Stimulated activated CD4-positive, alpha-beta T cell treated with anti-CD3 and anti-CD28 coated beads, Interleukin-15, amount 100 ng/mL, for 1 hour (primary cell): ENCODE results near the gene PTGFR.

Source experiments
- DNase-seq, 2 donors: peaks; one replicate each; pipeline ENCODE4 v3.0.0-alpha.2; 2020; ENCODE audit warnings: low read depth in 1 of 2, low spot score in 1 of 2

PTGFR gene, protein sequence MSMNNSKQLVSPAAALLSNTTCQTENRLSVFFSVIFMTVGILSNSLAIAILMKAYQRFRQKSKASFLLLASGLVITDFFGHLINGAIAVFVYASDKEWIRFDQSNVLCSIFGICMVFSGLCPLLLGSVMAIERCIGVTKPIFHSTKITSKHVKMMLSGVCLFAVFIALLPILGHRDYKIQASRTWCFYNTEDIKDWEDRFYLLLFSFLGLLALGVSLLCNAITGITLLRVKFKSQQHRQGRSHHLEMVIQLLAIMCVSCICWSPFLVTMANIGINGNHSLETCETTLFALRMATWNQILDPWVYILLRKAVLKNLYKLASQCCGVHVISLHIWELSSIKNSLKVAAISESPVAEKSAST

DNA sequence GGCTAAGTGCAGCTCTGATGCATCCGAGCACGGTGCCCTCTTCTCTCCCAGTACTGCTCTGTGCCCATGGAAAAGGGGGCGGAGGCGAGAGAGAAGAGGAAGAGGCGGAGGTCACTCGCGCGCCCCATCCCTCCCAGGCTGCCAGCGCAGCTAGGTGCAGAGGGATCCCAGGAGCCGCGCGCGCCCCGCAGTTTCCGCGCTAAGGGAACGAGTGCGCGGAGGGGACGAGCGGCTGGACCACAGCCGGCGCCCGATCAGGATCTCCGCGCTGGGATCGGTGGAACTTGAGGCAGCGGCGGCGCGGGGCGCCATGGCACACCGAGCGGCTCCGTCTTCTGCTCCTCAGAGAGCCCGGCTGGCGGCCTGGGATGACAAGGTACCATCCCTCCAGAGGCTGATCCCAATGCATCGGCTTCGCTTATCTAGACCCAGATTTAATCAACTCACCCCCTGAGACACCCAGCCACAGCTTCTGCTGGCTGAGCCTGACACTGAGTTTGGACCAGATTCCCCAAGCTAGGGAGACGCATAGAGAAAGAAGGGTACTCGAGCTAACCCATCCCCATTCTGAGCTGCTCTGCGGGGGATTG lies at the start of gene PTGFR:
TSS of gene PTGFR (plus strand) at position 114 of the 590 bp plus-strand sequence. CDS start 1,770 bp downstream, outside the sequence.
- DNase-seq = no peak

DNA sequence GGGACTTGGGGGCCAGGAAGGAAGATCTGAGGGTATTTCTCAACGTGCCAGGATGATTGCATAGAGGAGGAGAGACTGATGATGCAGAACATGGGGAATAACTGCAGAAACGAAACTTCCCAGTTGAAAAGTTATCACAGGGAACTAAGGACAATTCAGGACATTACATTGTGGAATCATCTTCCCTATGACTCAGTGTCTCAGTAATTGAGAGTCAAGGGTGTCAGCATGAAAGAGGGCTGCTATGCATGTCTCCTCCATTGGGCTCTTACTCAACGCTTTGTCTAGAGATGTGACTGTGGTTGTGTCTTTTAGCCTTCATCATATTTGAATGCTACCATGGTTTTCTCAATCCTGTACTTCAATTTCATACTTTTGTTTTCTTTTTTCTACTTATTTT lies 48.9 kb upstream of the PTGFR start:
- no peak for DNase-seq

DNA sequence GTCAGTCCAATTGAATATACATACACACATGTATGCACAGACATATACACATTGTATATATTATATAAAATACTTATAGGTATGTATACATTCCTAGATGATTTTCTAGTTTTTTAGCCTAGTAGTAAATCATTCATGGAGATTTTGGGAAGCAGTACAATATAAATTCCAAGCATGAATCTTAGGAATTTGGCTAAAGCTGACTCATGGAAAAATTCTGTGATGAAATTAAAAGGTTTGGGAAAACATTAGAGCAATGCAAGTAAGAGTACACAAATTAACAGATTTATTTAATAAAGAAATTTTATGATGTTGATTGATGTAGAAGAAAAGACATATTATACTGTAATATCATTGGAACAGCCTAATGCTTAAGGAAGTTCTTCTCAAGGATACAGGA lies 43.7 kb upstream of the PTGFR start:
- no peak for DNase-seq

DNA sequence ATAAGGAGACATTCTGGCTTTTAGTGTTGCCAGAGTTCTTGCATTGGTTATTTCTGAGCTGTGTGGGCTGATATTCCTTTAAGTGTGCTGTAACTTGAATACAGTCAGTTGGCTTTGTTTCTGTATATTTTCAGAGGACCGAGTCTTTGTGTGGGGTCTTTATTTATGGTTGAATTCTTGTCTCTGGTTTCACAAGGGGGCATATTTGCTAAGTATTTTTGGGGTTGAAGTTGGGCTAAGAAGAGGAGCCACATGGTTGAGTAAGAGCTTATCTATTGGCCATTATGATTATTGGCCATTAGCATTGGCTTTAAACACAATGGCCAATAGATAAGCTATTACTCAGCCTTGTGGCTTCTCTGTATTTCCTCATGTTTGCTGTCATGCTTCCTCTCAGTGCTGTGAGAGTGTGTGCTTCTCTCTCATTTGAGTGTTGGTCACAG lies 26.3 kb upstream of the PTGFR start:
- no peak for DNase-seq

DNA sequence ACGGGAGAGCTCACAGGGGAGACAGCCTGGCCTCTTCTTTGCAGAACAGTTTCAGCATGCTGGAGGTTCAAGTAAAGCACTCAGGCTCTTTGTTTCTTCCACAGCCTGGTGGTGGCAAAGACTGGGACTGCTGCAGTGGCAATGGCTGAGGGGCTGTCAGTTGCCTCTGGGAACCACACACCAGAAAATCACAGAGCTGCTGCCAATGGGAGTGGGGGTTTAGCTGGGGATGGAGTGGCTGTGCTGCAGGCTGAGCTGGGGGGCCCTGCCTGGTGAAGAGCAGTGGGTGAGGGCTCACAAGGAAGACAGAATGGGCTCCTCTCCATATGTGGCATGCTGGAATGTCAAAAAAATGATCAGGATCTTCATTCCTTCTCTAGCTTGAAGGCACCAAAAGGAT lies 25.6 kb upstream of the PTGFR start:
- no peak for DNase-seq

DNA sequence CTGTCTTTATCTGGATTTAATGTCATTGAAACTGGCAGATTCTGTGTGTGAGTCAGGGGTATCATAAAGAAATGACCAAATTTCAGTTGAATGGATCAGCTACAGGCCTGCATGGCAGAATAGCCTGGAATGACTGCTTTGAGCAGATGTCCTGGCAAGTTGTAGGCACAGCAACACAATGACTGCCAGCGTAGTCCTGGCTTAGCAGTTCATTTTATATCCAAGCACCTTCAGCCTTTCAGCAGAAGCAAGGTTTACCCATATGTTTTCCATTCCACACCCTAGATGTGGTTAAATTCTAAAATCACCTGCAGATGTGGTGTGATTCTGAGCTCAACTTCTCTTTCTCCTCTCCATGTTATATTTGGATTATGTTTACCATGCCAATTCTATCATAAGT lies 22.3 kb upstream of the PTGFR start:
- no peak for DNase-seq

DNA sequence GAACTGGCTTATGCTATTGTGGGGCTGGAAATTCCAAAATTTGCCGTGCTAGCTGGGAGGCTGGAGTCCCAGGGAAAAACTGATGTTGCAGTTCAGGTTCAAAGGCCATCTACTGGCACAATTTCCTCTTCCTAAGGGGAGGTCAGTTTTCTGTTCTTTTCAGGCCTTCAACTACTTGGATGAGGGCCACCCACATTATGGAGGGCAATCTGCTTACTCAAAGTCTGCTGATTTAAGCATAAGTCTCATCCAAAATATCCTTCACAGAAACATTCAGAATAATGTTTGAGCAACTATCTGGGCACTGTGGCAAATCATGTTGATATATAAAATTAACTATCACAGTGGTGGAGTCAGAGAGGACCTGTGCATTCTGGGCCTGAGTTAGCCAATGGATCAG lies 21.2 kb upstream of the PTGFR start:
- no peak for DNase-seq

DNA sequence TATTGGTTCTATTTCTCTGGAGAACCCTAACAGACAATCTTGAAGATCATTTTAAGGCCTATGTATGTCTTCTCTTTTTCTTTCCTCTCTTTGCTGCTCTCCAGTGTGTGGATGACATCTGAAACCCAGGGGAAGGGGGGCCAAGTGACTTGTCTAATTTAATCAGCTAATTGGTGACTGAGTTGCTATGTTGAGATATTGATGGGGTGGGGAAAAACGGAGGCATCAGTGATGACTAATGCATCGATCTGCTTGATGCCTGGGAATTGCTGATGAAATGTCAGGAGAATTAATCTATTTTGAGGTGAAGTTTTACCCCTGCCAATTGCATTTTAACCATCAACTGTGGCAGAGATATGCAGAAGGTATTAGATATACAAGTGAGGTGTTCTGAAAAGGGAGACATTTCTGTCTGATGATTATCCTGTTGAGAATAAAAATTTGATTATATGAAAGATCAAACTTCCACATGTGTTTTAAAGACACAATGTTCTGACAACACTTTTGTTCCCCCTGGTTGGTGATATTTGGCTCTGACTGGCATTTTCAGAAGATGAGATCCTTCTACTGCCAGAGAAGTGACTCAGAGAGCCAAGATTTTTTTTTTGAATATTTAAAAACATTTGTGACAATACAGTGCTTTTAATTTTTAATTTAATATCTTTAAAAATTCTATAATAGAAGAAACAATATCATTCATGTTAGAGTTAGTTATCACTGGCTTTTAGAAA lies 18.7 kb upstream of the PTGFR start:
- no peak for DNase-seq

DNA sequence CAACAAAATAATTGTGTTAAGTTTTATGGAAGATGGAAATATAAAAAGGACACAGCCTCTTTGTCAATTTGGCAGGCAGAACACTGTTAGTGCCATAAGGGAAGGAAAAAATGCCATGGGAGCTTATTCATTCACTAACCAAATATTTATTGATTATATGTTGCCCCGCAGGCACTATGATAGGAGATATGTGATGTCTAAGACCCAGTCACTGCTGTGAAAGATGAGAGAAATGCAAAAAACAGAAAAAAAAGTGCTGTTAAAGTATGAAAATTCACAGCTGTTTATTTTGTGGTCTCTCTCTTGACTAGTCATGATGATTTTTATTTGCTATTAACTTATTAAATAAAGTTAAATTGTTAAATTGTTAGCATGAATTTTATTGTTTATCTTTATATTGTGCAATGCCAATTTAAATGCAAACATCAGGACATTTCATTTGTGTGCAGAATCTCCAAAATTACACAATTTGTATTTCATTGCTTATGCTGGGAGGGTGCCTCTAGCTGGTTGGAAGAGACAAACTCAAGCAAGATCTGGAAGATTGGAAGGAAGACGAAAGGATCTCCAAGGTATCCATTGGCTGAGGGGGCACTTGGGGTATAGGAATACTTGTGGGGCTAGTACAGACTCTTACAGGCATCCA lies 17.8 kb upstream of the PTGFR start:
- no peak for DNase-seq

DNA sequence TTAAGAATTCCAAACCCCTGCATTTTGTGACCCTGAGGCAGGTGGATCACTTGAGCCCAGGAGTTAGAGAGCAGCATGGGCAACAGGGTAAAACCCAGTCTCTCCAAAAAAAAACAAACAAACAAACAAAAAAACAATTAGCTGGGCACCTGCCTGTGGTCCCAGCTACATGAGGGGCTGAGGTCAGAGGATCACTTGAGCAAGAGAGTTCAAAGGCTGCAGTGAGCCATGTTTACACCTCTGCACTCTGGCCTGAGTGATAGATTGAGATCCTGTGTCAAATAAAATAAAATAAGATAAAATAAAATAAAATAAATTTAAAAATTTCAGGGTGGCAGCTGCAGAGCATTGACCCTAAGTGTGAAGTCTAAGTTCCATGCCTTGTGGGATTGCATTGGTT lies 16.7 kb upstream of the PTGFR start:
- no peak for DNase-seq

DNA sequence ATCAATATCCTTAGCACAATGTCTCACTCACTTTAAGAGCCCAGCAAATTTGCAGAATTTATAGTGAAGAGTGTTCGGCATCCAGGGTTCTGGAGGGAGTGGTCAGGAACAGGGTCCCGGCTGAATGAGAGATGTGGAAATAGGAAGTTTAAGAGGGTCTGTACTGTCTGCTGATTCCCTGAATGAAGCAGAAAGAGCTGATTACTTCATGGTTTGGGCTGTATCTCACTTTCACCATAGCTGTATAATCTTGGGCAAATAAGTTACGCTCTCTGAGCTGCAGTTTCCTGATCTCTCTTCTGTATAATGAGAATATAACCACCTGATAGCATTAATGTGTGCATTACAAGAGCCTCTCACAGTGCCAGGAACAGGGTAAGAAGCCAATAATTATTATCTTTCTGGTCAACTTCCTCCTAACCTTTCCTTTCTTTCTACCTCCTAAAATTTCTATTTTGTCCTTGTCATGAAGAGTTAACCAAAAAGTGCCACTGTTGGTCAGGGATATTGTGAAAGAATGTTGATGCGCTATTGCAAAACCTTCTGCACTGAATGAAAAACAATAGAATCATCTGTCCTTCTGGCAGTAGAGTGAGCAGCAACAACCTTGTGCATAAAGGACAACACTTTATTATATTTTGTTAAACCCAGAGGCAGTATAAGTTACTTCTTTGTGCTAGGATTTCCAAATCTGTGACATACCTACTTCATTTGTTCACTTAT lies 14.7 kb upstream of the PTGFR start:
- no peak for DNase-seq

DNA sequence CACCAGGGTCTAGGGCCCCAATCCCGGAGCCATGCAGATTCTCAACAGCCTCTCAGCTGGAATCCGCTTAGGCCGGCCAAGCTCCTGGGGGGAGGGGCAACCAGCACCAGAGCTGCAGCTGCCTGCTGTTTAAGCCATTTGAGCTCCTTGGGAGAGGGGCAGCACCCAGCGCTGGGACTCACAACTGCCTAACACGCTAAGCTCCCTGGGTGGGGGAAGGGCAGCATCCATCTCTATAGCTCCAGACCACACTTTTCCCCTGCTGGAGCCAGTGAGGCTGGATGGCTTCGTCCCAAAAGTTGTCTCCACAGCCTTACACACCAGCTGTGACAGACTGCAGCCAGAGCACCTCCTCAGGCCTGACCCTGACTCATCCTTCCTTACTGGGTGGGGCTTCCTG lies 6.9 kb upstream of the PTGFR start:
- no peak for DNase-seq

DNA sequence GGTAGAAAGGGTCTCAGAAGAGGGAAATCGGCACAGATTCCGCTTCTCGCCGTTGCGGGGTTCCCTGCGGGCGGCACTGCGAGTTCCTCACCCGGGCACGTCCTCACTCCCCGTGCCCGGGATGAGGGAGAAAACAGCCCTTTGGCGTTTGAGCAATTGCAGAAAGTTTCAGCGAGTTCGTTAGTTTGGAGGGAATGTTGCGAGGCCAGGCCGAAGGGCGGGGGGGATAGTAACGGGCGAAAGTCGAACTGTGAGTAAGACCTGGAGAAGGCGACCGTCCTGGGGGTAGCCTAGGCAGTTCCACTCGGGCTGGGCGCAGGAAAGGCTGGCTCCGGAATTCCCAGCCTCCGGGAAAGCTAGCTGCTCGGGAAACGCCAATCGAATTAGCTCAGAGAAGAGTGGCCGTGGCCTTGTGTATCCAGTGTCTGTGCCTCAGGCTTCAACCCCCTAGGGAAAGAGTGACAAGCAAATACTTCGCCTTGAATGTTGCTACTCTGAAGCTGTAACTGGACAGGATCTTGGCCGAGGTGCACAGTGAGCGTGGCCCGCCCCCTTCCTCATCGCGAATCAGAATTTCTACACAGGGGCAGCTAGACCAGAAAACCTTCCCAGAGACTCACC lies 787 bp downstream of the PTGFR start:
- no peak for DNase-seq

DNA sequence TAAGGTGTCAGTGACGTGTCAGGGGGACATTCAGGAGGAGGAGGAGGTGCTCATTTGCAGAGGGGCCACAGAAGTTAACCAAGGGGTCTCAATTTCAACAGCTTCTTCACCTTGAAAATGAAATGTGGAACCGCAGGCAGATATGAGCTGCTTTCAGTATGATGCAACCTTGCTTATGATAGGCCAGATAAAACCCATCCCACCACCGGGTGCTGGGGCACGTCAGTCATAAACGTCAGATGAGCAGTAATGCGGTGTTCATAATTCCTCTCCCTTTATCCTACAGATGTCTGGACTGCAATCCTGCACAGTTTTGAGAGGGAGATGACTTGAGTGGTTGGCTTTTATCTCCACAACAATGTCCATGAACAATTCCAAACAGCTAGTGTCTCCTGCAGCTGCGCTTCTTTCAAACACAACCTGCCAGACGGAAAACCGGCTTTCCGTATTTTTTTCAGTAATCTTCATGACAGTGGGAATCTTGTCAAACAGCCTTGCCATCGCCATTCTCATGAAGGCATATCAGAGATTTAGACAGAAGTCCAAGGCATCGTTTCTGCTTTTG lies 1.7 kb downstream of the PTGFR start:
- DNase-seq = no peak

DNA sequence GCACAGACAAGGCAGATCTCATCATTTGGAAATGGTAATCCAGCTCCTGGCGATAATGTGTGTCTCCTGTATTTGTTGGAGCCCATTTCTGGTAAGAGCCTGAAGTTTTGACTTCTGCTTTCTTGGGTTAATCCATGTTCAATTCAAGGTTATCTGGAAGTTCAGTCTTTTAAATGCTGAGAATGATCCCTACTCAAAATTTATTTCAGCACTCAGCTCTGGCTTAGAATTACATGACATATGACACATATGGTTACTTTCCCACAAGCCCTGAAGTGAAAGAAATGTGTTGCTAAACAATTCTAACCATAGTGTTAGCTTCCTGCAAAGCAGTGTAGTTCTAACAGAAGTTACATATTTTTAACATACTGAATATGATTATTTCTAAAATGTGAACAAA lies 2.7 kb downstream of the PTGFR start:
- no peak for DNase-seq

DNA sequence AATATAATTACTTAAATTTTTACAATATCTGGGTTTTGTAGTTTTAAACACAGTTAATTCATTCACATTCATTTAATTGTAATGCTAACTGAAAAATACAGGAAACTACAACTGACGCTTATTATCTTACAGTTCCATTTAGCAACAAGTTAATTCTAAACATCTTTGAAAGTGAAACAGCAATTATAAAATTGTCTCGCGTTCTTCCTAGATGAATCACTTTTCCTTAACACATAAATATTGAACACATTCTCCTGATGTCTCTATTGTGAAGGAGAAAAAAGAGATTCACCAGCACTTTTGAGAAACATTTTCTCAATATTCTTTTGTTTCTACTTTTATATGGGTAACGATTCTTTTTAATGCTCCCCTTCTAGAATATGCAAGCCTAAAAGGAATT lies 6.4 kb downstream of the PTGFR start:
- no peak for DNase-seq

DNA sequence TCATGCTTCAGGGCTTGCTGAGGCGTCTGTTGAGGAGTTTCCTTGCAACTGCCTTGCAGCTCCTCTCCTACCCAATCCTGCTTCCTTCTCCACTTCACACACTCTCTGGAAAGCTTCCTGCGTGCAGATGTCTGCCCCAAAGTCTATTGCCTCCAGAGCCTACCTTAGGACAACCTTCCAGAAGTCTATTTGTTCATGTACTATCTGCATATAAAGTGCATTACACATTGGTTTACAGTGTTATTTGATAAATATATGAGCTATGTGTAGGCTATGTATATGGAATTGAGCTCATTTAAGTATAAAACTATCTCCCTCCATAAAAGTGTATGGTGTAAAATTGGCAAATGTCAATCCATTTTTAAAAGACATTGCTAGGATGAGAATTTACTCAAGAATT lies 9.8 kb downstream of the PTGFR start:
- no peak for DNase-seq

DNA sequence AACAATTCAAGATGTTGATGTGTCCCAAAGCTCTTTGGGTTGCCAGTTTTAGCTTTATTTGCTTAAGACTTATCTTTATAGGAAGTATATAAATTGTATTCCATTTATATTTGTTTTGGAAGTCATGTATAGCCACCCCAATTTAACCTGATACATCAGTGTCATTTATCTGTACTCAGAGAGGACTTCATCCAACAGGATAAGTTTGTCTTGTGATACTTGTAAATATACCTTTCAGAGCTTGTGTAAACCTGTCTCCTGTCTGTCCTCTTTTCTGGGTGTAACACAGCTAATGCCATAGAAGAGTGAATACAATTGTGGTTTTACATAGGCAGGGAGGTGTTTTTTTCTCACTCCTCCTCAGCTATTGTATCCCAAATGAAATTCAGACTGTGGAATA lies 10.4 kb downstream of the PTGFR start:
- no peak for DNase-seq

DNA sequence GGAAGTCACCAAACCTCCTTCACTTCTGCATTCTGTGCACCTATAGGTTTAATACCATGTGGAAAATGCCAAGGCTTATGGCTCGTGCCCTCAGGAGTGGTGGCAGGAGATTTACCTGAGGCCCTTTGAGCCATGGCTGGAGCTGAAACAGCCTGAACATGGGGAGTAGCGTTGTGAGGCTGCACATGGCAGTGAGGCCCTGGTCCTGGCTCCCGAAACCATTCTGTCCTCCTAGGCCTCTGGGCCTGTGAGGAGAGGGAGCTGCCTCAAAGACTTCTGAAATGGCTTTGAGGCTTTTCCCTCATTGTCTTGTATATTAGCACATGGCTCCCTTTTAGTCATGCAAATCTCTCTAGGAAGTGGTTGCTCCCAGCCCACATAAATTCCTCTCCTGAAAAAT lies 20.6 kb downstream of the PTGFR start:
- DNase-seq = no peak

DNA sequence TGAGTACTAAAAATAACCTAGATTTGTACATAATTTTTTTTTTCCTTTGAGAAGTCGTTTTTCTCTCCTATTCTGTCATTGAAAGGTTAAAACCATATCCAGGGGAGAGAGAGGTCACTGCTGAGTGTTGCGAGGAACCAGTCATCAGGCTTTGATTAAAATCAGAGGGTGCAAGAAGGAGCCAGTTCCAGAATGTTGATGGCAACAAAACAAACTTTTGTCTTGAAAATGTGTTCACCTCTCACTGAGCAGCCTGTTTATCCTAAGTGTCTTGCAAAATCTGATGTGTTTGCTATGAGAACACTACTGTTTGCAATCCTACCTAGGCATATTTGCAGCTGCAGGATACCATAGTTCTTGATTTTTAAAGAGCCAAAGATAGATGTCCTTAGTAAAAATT lies 25.9 kb downstream of the PTGFR start:
- no peak for DNase-seq
